Measurements from ENCODE around the gene FNBP1. TPM values are rescaled to one million over a fixed set of nuclear protein-coding genes. Genes with fewer than 3 reads are reported as not detected.

Gene FNBP1
- total and polyA plus RNA-seq, 2 donors (not counting 1 experiment from before 2014, with no cell fraction given), result 42.9 to 318 TPM

DNA sequence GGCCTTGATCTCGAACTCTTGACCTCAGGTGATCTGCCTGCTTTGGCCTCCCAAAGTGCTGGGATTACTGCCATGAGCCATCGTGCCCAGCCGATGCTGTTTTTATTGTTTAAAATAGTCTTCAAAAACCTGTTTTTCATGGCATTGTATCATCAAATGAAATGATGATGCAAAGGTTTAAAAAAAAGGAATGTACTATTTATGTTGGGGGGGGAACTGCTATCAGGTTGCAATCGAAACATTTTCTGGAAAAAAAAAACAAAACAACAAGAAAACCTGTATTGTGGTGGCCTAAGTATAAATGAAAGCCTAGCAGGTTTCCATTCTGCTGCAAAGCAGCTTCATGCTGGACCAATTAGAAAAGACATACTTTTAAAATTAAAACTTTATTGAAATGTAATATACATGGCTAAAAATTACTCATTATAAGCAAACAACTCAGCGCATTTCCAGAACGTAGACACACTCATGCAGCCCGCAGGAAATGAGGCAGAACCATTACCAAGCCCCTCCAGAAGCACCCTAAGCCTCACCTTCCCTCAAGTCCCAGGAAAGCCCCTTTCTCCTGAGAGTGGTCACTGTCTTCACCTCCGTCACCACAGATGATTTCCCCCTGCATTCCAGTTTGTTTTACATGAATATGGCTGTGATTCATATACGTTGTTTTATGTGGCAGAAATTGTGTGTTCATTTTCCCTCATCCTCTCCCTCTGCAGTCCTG is 29.7 kb upstream of the FNBP1 start:
- Histone ChIP-seq H3K27me3 (replicated peaks in 1 of 4; ENCODE audit: control extremely low read depth in 1 of 4, control insufficient read depth in 3 of 4, insufficient read depth in 4 of 4, low read length in 3 of 4) (no peaks in the 10 kb centered on the region), H3K4me1 (ENCODE audit: control insufficient read depth in 2 of 2, insufficient read depth in 2 of 2, low read length in 2 of 2) (peaks cover 16% of the 10 kb centered on the region in 2 donors), H4K20me1 (ENCODE audit: control insufficient read depth, insufficient read depth, low read length, poor library complexity, severe bottlenecking) (peaks cover 24% of the 10 kb centered on the region), H3K9ac (ENCODE audit: low read length) (no peak overlapping the region), H3K36me3 (replicated peaks in 1 of 2; ENCODE audit: control extremely low read depth in 1 of 2, control insufficient read depth in 1 of 2, extremely low read depth in 1 of 2, insufficient read depth in 2 of 2, low read length in 1 of 2) (peaks cover 5 to 24% of the 10 kb centered on the region in 2 experiments), H3K79me2 (ENCODE audit: control insufficient read depth, insufficient read depth, low read length) (peaks cover 92% of the 10 kb centered on the region), H3K27ac (ENCODE audit: low read length in 2 of 2) (no peak overlapping the region), H2AFZ (ENCODE audit: insufficient read depth, low read depth, low read length, poor library complexity, severe bottlenecking) (no peak overlapping the region), H3K4me3 (ENCODE audit: control extremely low read depth in 1 of 5, extremely low read depth in 1 of 5, insufficient read depth in 1 of 5, low read depth in 2 of 5, low read length in 4 of 5) (no peak overlapping the region), H3K4me2 (replicated peaks; ENCODE audit: low read depth, low read length, poor library complexity, severe bottlenecking) (no peak overlapping the region), H3K9me3 (ENCODE audit: control extremely low read depth in 1 of 3, control insufficient read depth in 2 of 3, insufficient read depth in 1 of 3, low read length in 2 of 3) (no peaks in the 10 kb centered on the region)
- Mint-ChIP-seq H3K4me1 (peaks cover 23% of the 10 kb centered on the region), H3K27me3 (no peaks in the 10 kb centered on the region), H3K4me3 (no peak overlapping the region), H3K9me3 (ENCODE audit: insufficient read depth) (no peaks in the 10 kb centered on the region), H3K27ac (no peak overlapping the region)
- no peak for TF ChIP-seq EZH2 (IDR thresholded peaks at IDR 0.05; ENCODE audit: borderline replicate concordance, insufficient read depth, low read depth, low read length, poor library complexity, severe bottlenecking)
- TF ChIP-seq, protein P1, sequence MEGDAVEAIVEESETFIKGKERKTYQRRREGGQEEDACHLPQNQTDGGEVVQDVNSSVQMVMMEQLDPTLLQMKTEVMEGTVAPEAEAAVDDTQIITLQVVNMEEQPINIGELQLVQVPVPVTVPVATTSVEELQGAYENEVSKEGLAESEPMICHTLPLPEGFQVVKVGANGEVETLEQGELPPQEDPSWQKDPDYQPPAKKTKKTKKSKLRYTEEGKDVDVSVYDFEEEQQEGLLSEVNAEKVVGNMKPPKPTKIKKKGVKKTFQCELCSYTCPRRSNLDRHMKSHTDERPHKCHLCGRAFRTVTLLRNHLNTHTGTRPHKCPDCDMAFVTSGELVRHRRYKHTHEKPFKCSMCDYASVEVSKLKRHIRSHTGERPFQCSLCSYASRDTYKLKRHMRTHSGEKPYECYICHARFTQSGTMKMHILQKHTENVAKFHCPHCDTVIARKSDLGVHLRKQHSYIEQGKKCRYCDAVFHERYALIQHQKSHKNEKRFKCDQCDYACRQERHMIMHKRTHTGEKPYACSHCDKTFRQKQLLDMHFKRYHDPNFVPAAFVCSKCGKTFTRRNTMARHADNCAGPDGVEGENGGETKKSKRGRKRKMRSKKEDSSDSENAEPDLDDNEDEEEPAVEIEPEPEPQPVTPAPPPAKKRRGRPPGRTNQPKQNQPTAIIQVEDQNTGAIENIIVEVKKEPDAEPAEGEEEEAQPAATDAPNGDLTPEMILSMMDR (IDR thresholded peaks at IDR 0.05), result no peak
- intact Hi-C loops (cut with micrococcal nuclease), result no loop called here
- ChIA-PET CTCF (no interaction called here), POLR2A (interaction anchor here (0.7 kb wide), 1 partner anchor 17 kb away, joined by 3 read pairs; no protein-coding TSS in a partner anchor)
- 95% methylated on average over 4 of the region's 9 CpGs for WGBS (ENCODE audit: insufficient coverage)
- ATAC-seq (ENCODE audit: low read depth), result no peak
- DNase-seq, result no peak

- ATAC-seq (ENCODE audit: low read depth) (no peak), DNase-seq (no peak)
- WGBS (ENCODE audit: insufficient coverage), result 100% methylated on average over 1 of the region's 1 CpG
- CTCF ChIA-PET, result interaction anchor here (0.6 to 2.0 kb wide), 2 partner anchors 8 to 130 kb away, joined by 3 to 5 read pairs; no protein-coding TSS in a partner anchor
- no peaks in the 10 kb centered on the region for H3K27me3 ChIP-seq (replicated peaks in 1 of 4; ENCODE audit: control extremely low read depth in 1 of 4, control insufficient read depth in 3 of 4, insufficient read depth in 4 of 4, low read length in 3 of 4)
- Mint-ChIP-seq H3K4me1 (peaks cover 29% of the 10 kb centered on the region), H3K9me3 (ENCODE audit: insufficient read depth) (no peaks in the 10 kb centered on the region), H3K4me3 (no peak overlapping the region), H3K27ac (peak overlapping the region; percentile 8), H3K27me3 (no peaks in the 10 kb centered on the region)
- H3K27ac ChIP-seq (ENCODE audit: low read length in 2 of 2), result peak overlapping the region in 1 of 2 donors; percentile 66
- no peak overlapping the region for H3K9ac ChIP-seq (ENCODE audit: low read length)
- H3K9me3 ChIP-seq (ENCODE audit: control extremely low read depth in 1 of 3, control insufficient read depth in 2 of 3, insufficient read depth in 1 of 3, low read length in 2 of 3), result no peaks in the 10 kb centered on the region
- peak overlapping the region; percentile 28 for H2AFZ ChIP-seq (ENCODE audit: insufficient read depth, low read depth, low read length, poor library complexity, severe bottlenecking)
- peaks cover 0 to 12% of the 10 kb centered on the region in 2 experiments for H3K36me3 ChIP-seq (replicated peaks in 1 of 2; ENCODE audit: control extremely low read depth in 1 of 2, control insufficient read depth in 1 of 2, extremely low read depth in 1 of 2, insufficient read depth in 2 of 2, low read length in 1 of 2)
- H3K4me2 ChIP-seq (replicated peaks; ENCODE audit: low read depth, low read length, poor library complexity, severe bottlenecking), result peak overlapping the region; percentile 55
- TF ChIP-seq, protein P1 (IDR thresholded peaks at IDR 0.05), result no peak
- TF ChIP-seq EZH2 (IDR thresholded peaks at IDR 0.05; ENCODE audit: borderline replicate concordance, insufficient read depth, low read depth, low read length, poor library complexity, severe bottlenecking), result no peak
- peaks cover 86% of the 10 kb centered on the region for H3K79me2 ChIP-seq (ENCODE audit: control insufficient read depth, insufficient read depth, low read length)
- intact Hi-C loops (cut with micrococcal nuclease), result no loop called here
- peaks cover 28% of the 10 kb centered on the region for H4K20me1 ChIP-seq (ENCODE audit: control insufficient read depth, insufficient read depth, low read length, poor library complexity, severe bottlenecking)
- H3K4me1 ChIP-seq (ENCODE audit: control insufficient read depth in 2 of 2, insufficient read depth in 2 of 2, low read length in 2 of 2), result peaks cover 16% of the 10 kb centered on the region in 2 donors
- H3K4me3 ChIP-seq (ENCODE audit: control extremely low read depth in 1 of 5, extremely low read depth in 1 of 5, insufficient read depth in 1 of 5, low read depth in 2 of 5, low read length in 4 of 5), result no peak overlapping the region
- POLR2A ChIA-PET, result interaction anchor here (0.7 to 1.0 kb wide), 2 partner anchors 44 to 51 kb away, joined by 3 to 9 read pairs; no protein-coding TSS in a partner anchor
These were observed 26.1 kb upstream of the FNBP1 start for GRCh38 chr9:130069048-130069447.

All from B cell (primary cell).